Spleen (tissue), 7 donors: Measurements from ENCODE around the gene KIFC1.

ENCODE experiments used
- CTCF ChIP-seq, 11 experiments: fragments of 200-600 bp in 7 of 11; fragments of 450-650 bp in 4 of 11; sonication (generic) in 4 of 11; IDR thresholded peaks in 8 of 11; conservative IDR thresholded peaks in 3 of 11; 1 replicate in 7 of 11; 2 replicates in 4 of 11; pipeline versions ENCODE4 v1.4.0 to v1.8.0; 2016 to 2021; ENCODE audit warnings: antibody characterized with exemption in 11 of 11, inconsistent platforms in 4 of 11, mild to moderate bottlenecking in 1 of 11
- POLR2A ChIP-seq, 3 donors: fragments of 450-650 bp; IDR thresholded peaks; one replicate each; pipeline ENCODE4 v1.5.1; 2017; ENCODE audit warnings: antibody characterized with exemption in 3 of 3, mild to moderate bottlenecking in 1 of 3
- POLR2AphosphoS5 ChIP-seq, 3 donors: sonication (generic); formaldehyde crosslinking; IDR thresholded peaks; one replicate each; pipeline ENCODE4 v1.5.1; 2017; ENCODE audit warnings: antibody characterized with exemption in 3 of 3
- donor health status: DM: no; HTN: no; CAD: no; lungs with moderate emphysema.
- donor health status: DM: no; HTN: no; CAD: no.
- donor health status: DM: no; HTN: no; CAD: no.

DNA sequence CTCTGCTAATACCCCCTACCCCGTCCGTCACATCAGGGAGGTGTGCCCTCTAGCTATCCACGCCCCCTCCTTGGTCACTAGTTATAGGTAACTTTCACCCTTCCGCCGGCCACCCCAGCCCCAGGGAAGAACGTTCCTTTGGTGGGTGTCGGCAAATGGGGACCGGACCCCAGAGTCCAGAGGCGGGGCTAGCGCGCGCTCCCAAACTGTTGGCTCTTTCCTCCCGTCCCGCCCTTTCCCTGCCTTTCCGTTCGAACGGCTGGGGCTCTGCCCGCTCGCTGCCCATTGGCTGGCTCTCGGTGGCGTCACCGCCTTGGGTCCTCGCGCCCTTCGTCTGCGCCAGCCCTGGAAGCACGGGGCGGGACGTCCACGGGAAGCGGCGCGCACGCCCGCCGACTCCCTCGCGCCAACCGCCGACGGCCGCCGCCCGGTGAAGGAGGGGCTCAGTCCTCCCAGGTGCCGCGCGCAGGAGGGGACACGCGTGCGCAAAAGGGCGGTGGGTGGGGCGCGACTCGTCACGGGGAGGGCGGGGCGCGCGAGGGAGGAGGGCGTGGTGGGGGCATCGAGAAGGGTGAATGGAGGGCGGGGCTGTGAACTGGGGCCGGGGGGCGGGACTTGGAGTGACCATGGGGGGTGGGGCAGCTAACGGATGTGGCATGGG is 18.6 kb downstream of the KIFC1 start:
- TF ChIP-seq CTCF (IDR thresholded peaks at IDR 0.05 in 8 of 11, conservative IDR thresholded peaks at IDR 0.05 in 3 of 11) = peak in 1 of 11 experiments; percentile 22
- peak in 2 of 3 donors; percentile 30 for TF ChIP-seq POLR2A (IDR thresholded peaks at IDR 0.05)
- TF ChIP-seq POLR2AphosphoS5 (IDR thresholded peaks at IDR 0.05) = peak; percentile 86 to 95 (median 91)
